HepG2 (cell line): Measurements from ENCODE around the gene TMEM174.

Experiments used
- ARHGAP35 ChIP-seq: sonication (generic); formaldehyde crosslinking; IDR thresholded peaks from 2 replicates; pipeline ENCODE4 v1.9.0; 2022; ENCODE audit warnings: mild to moderate bottlenecking, inconsistent platforms, moderate library complexity, missing genetic modification reagents, borderline replicate concordance
- CC2D1A ChIP-seq: sonication (generic); formaldehyde crosslinking; IDR thresholded peaks from 2 replicates; pipeline ENCODE4 v1.8.1; 2023; ENCODE audit warnings: mild to moderate bottlenecking, missing genetic modification reagents
- ELF4 ChIP-seq: sonication (generic); formaldehyde crosslinking; IDR thresholded peaks from 2 replicates; pipeline ENCODE4 v1.5.0; 2020; ENCODE audit warnings: missing genetic modification reagents, mild to moderate bottlenecking, moderate library complexity, borderline replicate concordance
- EZH2 ChIP-seq: conservative IDR thresholded peaks from 2 replicates; pipeline ENCODE4 v1.6.1; 2012; ENCODE audit warnings: mild to moderate bottlenecking, low read depth, low read length, moderate library complexity
- GATA4 ChIP-seq: sonication (generic); IDR thresholded peaks from 2 replicates; pipeline ENCODE4 v1.6.1; 2016; ENCODE audit warnings: antibody characterized with exemption, low read depth, borderline replicate concordance
- KLF13 ChIP-seq: sonication (generic); formaldehyde crosslinking; IDR thresholded peaks from 2 replicates; pipeline ENCODE4 v1.4.0; 2020; ENCODE audit warnings: mild to moderate bottlenecking, missing genetic modification reagents
- MTF2 ChIP-seq: sonication (generic); formaldehyde crosslinking; IDR thresholded peaks from 2 replicates; pipeline ENCODE4 v1.5.0; 2020; ENCODE audit warnings: missing genetic modification reagents, borderline replicate concordance
- NFIB ChIP-seq: sonication (generic); formaldehyde crosslinking; IDR thresholded peaks from 2 replicates; pipeline ENCODE4 v1.9.0; 2021; ENCODE audit warnings: missing genetic modification reagents, mild to moderate bottlenecking, borderline replicate concordance
- POLR2AphosphoS2 ChIP-seq: IDR thresholded peaks from 2 replicates; pipeline ENCODE4 v1.6.1; 2011; ENCODE audit warnings: low read depth, low read length, improper control_type of control experiment
- RNF2 ChIP-seq: fragments of 450-650 bp; conservative IDR thresholded peaks from 2 replicates; pipeline ENCODE4 v1.6.1; 2016; ENCODE audit warnings: low read depth
- YY1 ChIP-seq: IDR thresholded peaks from 2 replicates; pipeline ENCODE4 v1.6.1; 2011; ENCODE audit warnings: low read length, low read depth, moderate library complexity, mild to moderate bottlenecking; ENCODE audit not compliant: insufficient read depth, insufficient replicate concordance
- ZFP37 ChIP-seq: sonication (generic); formaldehyde crosslinking; IDR thresholded peaks from 2 replicates; pipeline ENCODE4 v1.4.0; 2020; ENCODE audit warnings: missing genetic modification reagents, borderline replicate concordance
- TF ChIP-seq, protein P1 (sequence below): sonication (generic); formaldehyde crosslinking; IDR thresholded peaks from 2 replicates; pipeline ENCODE4 v1.5.0; 2020; ENCODE audit warnings: missing genetic modification reagents

DNA sequence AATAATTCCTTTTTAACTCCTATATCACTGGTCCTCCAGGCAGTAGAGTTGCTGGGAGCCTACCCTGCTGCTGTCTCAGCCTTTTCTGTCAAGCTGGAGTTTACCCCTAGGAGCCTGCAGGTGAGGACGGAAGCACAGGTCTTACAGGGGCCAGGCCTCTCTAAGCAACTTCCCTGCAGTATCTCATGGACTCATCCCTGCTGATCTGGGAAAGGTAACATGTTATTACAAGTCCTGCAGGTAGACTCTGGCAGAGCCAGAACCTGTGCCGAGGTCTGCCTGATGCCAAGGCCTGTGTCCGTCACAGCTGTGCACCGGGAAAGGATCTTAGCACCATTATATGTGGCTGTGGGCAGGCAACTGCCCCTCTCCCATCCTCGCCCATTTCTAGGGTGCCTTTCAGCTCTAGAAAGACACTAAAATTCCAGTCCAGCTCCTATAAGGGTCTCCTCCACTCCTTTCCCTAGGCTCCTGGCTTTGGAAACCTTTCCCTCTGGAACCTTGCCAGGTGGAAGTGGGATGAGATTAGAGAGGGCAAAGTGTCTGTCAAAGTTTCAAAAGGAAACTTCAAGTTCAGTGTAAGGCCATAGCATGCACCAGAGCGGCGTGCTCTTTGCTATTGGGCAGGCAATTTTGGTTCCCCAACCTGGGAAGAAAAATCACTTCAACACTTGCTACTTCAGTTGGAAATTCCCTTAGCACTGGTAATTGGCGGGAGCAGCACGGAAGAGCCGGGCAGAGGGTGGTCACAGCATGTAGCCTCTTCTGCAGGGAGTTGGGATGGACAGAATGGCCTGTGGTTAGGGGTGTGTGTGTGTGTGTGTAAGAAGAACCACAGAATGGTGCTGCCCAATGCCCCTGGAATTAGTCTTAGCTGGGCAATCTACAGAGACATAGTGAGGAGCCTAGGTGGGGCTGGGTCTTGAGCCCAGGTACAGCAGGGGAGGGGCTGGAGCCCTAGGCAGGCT is 35.1 kb upstream of the TMEM174 start:
- TF ChIP-seq POLR2AphosphoS2: no peak
- TF ChIP-seq EZH2: no peak
- no peak for TF ChIP-seq RNF2
- TF ChIP-seq ZFP37 (CRISPR knock-in tag): no peak
- TF ChIP-seq MTF2 (CRISPR knock-in tag): no peak
- TF ChIP-seq KLF13 (CRISPR knock-in tag): no peak
- no peak for TF ChIP-seq ARHGAP35 (CRISPR knock-in tag)
- TF ChIP-seq GATA4: no peak
- TF ChIP-seq YY1: no peak
- TF ChIP-seq, protein P1, sequence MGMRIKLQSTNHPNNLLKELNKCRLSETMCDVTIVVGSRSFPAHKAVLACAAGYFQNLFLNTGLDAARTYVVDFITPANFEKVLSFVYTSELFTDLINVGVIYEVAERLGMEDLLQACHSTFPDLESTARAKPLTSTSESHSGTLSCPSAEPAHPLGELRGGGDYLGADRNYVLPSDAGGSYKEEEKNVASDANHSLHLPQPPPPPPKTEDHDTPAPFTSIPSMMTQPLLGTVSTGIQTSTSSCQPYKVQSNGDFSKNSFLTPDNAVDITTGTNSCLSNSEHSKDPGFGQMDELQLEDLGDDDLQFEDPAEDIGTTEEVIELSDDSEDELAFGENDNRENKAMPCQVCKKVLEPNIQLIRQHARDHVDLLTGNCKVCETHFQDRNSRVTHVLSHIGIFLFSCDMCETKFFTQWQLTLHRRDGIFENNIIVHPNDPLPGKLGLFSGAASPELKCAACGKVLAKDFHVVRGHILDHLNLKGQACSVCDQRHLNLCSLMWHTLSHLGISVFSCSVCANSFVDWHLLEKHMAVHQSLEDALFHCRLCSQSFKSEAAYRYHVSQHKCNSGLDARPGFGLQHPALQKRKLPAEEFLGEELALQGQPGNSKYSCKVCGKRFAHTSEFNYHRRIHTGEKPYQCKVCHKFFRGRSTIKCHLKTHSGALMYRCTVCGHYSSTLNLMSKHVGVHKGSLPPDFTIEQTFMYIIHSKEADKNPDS (CRISPR knock-in tag): no peak
- TF ChIP-seq ELF4 (CRISPR knock-in tag): no peak
- no peak for TF ChIP-seq NFIB (CRISPR knock-in tag)
- no peak for TF ChIP-seq CC2D1A (CRISPR knock-in tag)
